ENCODE measurements around the gene SPATA31A3.
"Not testable (repeated sequence)": the region's sequence is repeated elsewhere in the genome, so short reads cannot be mapped to it uniquely, and the experiment has no call there.

The SPATA31A3 gene

DNA sequence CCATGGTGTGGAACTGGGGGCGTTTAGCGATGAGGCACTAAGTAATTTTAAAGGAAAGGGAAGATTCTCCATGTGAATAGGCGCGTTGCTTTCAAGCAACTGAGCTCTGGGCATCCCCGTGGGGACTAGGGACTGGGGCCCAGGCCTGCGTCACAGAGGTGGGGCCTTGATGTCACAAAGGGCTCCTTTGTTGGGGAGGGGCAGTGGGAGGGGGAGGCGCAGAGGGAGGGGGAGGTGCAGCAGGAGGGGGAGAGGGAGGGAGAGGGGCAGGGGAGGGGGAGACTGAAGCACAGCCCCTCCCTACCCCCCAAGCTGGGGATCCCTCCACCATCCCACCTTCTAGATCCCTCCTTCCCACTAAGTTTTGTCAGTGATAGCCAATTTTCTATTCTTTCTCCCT, at the start of gene SPATA31A3:
Gene SPATA31A3, minus strand, starts transcription at position 101 of the 400 bp plus-strand sequence. Its CDS starts 29 bp downstream, at position 72.
- not testable (repeated sequence) for H3K4me1 ChIP-seq (ENCODE audit: control insufficient read depth, low read depth, low read length); H3K27ac ChIP-seq (ENCODE audit: low read length); H3K36me3 ChIP-seq (ENCODE audit: control insufficient read depth, low read depth, low read length); H3K27me3 ChIP-seq (ENCODE audit: control insufficient read depth, insufficient read depth, low read length); H3K9ac ChIP-seq (ENCODE audit: low read length); H3K9me3 ChIP-seq (ENCODE audit: control insufficient read depth, low read depth, low read length); H3K4me3 ChIP-seq (ENCODE audit: low read length)

DNA sequence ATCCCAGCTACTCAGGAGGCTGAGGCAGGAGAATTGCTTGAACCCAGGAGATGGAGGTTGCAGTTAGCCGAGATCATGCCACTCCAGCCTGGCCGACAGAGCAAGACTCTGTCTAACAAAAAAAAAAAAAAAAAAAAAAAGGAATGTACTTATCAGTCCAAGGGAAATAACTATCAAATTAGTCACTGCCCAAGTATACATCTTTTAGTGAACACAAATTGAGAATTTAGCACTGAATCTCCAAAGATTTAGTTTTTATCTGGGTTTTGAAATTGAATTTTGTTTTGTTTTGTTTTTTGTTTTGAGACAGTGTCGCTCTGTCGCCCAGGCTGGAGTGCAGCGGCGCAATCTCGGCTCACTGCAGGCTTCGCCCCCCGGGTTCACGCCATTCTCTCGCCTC, 39.8 kb downstream of the SPATA31A3 start:
- H3K9me3 ChIP-seq (ENCODE audit: control insufficient read depth, low read depth, low read length); H3K27me3 ChIP-seq (ENCODE audit: control insufficient read depth, insufficient read depth, low read length): not testable (repeated sequence)

DNA sequence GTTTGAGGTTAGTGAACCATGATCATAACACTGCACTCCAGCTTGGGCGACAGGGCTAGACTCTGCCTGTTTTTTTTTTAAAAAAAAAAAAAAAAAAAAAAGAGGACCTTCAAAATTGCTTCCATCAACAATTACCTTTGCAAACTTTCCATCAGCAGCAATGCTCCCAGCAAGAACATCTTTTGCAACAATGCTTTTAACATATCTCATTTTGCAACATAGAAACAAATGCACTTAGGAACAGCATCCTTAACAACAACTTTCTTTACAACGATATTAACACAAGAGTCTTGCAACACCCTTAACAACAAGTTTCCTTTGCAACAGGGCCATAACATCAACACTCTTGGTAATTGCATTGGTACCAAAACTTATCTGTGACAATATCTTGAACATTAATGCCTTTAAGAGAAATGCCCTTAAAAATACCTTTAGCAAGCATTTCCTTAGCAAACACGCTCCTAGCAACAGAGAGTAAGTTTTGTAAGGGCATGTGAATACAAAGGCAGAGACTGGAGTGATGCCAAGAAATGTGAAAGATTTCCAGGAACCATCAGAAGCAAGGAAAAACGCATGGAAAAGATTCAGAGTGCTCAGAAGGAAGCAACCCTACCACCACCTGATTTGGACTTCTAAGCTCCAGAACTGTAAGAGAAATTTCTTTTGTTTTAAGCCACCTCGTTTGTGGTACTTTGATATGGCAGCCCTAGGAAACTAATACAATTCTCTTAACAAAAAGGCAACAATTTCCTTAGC, 49.8 kb downstream of the SPATA31A3 start:
- H3K4me1 ChIP-seq (ENCODE audit: control insufficient read depth, low read depth, low read length); H3K9me3 ChIP-seq (ENCODE audit: control insufficient read depth, low read depth, low read length); H3K9ac ChIP-seq (ENCODE audit: low read length); H3K27me3 ChIP-seq (ENCODE audit: control insufficient read depth, insufficient read depth, low read length); H3K36me3 ChIP-seq (ENCODE audit: control insufficient read depth, low read depth, low read length); H3K27ac ChIP-seq (ENCODE audit: low read length); H3K4me3 ChIP-seq (ENCODE audit: low read length): not testable (repeated sequence)

More for the DNA sequence above, 39.8 kb downstream of the SPATA31A3 start:
- H3K9ac ChIP-seq (ENCODE audit: low read length); H3K36me3 ChIP-seq (ENCODE audit: control insufficient read depth, low read depth, low read length); H3K4me3 ChIP-seq (ENCODE audit: low read length); H3K27ac ChIP-seq (ENCODE audit: low read length); H3K4me1 ChIP-seq (ENCODE audit: control insufficient read depth, low read depth, low read length): not testable (repeated sequence)

DNA sequence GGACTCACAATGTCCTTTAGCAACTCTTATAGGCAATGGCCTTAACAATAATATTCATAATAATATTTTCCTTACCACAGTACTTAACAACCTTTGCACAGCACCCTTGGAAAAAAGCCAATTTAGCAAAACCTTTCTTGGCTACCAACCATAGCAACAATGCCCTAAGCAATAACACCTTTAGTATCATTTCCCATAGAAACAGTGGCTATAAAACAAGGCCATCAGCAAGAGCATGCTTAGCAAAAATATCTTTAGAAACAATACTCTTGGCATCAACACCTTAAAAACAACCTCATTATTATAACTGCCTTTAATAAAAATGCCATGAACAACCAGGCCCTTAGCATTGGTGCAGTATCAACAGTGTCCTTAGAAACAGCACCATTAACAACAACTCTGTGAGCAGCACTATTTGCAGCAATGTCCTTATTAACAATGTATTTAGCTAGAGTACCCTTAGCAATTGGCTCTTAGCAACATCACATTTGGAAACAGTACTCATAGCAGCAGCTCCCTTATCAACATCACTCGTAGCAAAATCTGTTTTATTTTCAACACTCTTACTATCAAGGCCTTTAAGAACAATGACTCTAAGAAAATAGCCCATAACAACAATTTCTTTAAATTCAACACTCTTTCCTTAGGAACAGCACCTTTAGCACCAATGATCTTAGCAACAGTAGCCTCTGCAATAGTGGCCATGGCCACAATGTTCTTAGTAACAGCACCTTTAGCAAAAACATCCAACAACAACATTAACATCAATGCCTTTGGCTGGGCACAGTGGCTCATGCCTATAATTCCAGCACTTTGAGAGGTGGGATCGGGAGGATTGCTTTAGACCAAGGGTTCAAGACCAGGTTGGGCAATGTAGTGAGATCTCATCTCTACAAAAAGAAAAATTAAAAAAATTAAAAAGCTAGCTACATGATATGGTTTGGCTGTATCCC, 52.2 kb downstream of the SPATA31A3 start:
- not testable (repeated sequence) for H3K36me3 ChIP-seq (ENCODE audit: control insufficient read depth, low read depth, low read length); H3K4me3 ChIP-seq (ENCODE audit: low read length)

DNA sequence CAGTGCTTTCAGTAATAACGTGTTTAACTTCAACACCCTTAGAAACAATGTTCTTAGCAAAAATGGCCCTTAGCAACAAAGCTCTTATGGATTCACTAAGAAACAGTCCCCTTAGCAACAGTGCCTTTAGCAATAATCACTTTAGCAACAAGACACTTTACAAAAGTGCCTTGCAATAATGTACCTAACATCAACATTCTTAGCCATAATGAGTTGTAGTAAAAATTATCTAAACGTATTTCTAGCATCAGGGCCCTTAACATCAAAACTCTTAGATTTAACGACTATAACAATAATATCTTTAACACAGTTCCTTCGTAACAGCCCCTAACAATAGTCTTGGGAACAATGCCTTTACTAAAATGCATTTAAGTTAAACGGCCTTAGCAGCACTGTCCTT, 54.0 kb downstream of the SPATA31A3 start:
- H3K4me3 ChIP-seq (ENCODE audit: low read length); H3K27ac ChIP-seq (ENCODE audit: low read length); H3K27me3 ChIP-seq (ENCODE audit: control insufficient read depth, insufficient read depth, low read length); H3K9ac ChIP-seq (ENCODE audit: low read length); H3K9me3 ChIP-seq (ENCODE audit: control insufficient read depth, low read depth, low read length); H3K4me1 ChIP-seq (ENCODE audit: control insufficient read depth, low read depth, low read length); H3K36me3 ChIP-seq (ENCODE audit: control insufficient read depth, low read depth, low read length): not testable (repeated sequence)

More for the DNA sequence above, 52.2 kb downstream of the SPATA31A3 start:
- not testable (repeated sequence) for H3K27me3 ChIP-seq (ENCODE audit: control insufficient read depth, insufficient read depth, low read length); H3K9me3 ChIP-seq (ENCODE audit: control insufficient read depth, low read depth, low read length); H3K27ac ChIP-seq (ENCODE audit: low read length); H3K4me1 ChIP-seq (ENCODE audit: control insufficient read depth, low read depth, low read length); H3K9ac ChIP-seq (ENCODE audit: low read length)

DNA sequence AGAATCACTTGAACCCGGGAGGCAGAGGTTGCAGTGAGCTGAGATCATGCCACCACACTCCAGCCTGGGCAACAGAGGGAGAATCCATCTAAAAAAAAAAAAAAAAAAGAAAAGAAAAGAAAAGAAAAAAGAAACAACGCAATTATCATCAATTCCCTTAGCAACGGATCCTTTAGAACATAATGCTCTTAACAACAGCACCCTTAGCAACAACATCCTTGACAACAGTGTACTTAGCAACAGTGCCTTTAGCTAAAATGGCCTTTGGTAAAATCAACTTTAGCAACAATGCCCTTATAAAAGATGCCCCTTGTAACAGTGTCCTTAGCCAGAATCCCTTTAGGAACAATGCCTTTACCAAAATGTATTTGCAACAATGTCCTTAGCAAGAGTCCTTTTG, 54.7 kb downstream of the SPATA31A3 start:
- not testable (repeated sequence) for H3K36me3 ChIP-seq (ENCODE audit: control insufficient read depth, low read depth, low read length); H3K4me1 ChIP-seq (ENCODE audit: control insufficient read depth, low read depth, low read length); H3K9ac ChIP-seq (ENCODE audit: low read length); H3K27me3 ChIP-seq (ENCODE audit: control insufficient read depth, insufficient read depth, low read length); H3K4me3 ChIP-seq (ENCODE audit: low read length); H3K9me3 ChIP-seq (ENCODE audit: control insufficient read depth, low read depth, low read length); H3K27ac ChIP-seq (ENCODE audit: low read length)

Measured in iPS-18a (cell line).